Ovary (tissue), 9 donors: ENCODE measurements around the gene TMEM266. TPM values are rescaled to one million over a fixed set of nuclear protein-coding genes. Genes with fewer than 3 reads are reported as not detected.

Experiments used
- DNase-seq, 5 donors: peaks; one replicate each; pipeline ENCODE4 v3.0.0-alpha.2; 2019 to 2020
- H3K27ac ChIP-seq, 2 donors: fragments of 200-600 bp; one replicate each; pipeline versions ENCODE4 v1.5.1 to v1.8.0; 2019 to 2022
- H3K27me3 ChIP-seq: fragments of 200-600 bp; one replicate; pipeline ENCODE4 v1.8.0; 2022
- H3K36me3 ChIP-seq: fragments of 200-600 bp; sonication (generic); one replicate; pipeline ENCODE4 v1.5.1; 2019
- H3K4me1 ChIP-seq: one replicate; pipeline ENCODE4 v1.8.1; 2013; ENCODE audit warnings: mild to moderate bottlenecking, moderate library complexity; ENCODE audit not compliant: insufficient read depth
- H3K4me3 ChIP-seq: fragments of 200-600 bp; sonication (generic); one replicate; pipeline ENCODE4 v1.5.1; 2017
- H3K9me3 ChIP-seq, 2 donors: fragments of 200-600 bp in 1 of 2; sonication (generic) in 1 of 2; one replicate each; pipeline versions ENCODE4 v1.5.1 to v1.8.1; 2013 to 2019; ENCODE audit warnings: mild to moderate bottlenecking in 1 of 2, moderate library complexity in 1 of 2
- EP300 ChIP-seq: sonication (generic); formaldehyde crosslinking; IDR thresholded peaks from one replicate; pipeline ENCODE4 v1.6.1; 2017; ENCODE audit warnings: antibody characterized with exemption
- POLR2A ChIP-seq: fragments of 450-650 bp; IDR thresholded peaks from one replicate; pipeline ENCODE4 v1.6.1; 2017; ENCODE audit warnings: antibody characterized with exemption, mild to moderate bottlenecking, moderate library complexity
- WGBS, 3 donors: extraction: QIAGEN DNeasy Blood & Tissue Kit in 1 of 3; methylation state at CpG; one replicate each; pipeline versions ENCODE4 v1.1.5 to v1.1.7; 2013 to 2017; 5-methylcytosine and 5-hydroxymethylcytosine counted together
- intact Hi-C, 4 donors: fragments of 100-400 bp; cut with DNase I; formaldehyde crosslinking; loops; one replicate each; pipeline versions ENCODE4 v1.11.0 to v1.15.1; 2022 to 2023
- polyA plus RNA-seq, 2 donors: library from polyadenylated mRNA; stranded (reverse); fragments of 200-250 nt in 1 of 2; fragments of 350-450 nt in 1 of 2; fragmentation: Illumina TruSeq in 1 of 2; extraction: RNeasy Lipid Tissue Mini Kit (QIAGEN cat#74804) in 1 of 2; gene quantifications; one replicate each; pipeline ENCODE4 v1.2.3, GENCODE V29; 2013 to 2014
- total RNA-seq, 7 donors: library from RNA; depleted of rRNA in 2 of 7; stranded (reverse); fragments of >200 nt in 2 of 7; fragmentation: NEBNext Ultra II Directional in 3 of 7; extraction: Animal tissue kit (Norgen Biotek cat#: 25700) in 3 of 7; gene quantifications; one replicate each; pipeline versions ENCODE4 v1.1.0 to v1.2.4, GENCODE V29; 2016 to 2023
- TF ChIP-seq, protein P1 (sequence below), 3 donors: fragments of 450-650 bp in 2 of 3; fragments of 200-600 bp in 1 of 3; IDR thresholded peaks; one replicate each; pipeline versions ENCODE4 v1.5.1 to v1.8.0; 2016 to 2022; ENCODE audit warnings: antibody characterized with exemption in 3 of 3, mild to moderate bottlenecking in 1 of 3
- donor health status: DM: no; HTN: no; CAD: no; lungs with moderate emphysema.
- donor health status: DM: no; HTN: no; CAD: no.
- donor health status: Bipolar disorder and iron deficiency.
- donor health status: DM: yes; HTN: yes; CAD: no.
- donor health status: DM: no; HTN: no; CAD: no.
- donor health status: DM: yes; HTN: yes; CAD: no.

TMEM266 gene
- total and polyA plus RNA-seq, 9 donors, result 0.11 to 0.13 TPM; not detected in 7

GRCh38 chr15:76187163-76187562 is 127.4 kb downstream of the TMEM266 start:
- intact Hi-C loops, result no loop called here
- TF ChIP-seq, protein P1, sequence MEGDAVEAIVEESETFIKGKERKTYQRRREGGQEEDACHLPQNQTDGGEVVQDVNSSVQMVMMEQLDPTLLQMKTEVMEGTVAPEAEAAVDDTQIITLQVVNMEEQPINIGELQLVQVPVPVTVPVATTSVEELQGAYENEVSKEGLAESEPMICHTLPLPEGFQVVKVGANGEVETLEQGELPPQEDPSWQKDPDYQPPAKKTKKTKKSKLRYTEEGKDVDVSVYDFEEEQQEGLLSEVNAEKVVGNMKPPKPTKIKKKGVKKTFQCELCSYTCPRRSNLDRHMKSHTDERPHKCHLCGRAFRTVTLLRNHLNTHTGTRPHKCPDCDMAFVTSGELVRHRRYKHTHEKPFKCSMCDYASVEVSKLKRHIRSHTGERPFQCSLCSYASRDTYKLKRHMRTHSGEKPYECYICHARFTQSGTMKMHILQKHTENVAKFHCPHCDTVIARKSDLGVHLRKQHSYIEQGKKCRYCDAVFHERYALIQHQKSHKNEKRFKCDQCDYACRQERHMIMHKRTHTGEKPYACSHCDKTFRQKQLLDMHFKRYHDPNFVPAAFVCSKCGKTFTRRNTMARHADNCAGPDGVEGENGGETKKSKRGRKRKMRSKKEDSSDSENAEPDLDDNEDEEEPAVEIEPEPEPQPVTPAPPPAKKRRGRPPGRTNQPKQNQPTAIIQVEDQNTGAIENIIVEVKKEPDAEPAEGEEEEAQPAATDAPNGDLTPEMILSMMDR (IDR thresholded peaks at IDR 0.05), result no peak
- TF ChIP-seq POLR2A, result no peak
- TF ChIP-seq EP300, result no peak
- H3K36me3 ChIP-seq, result no peaks in the 10 kb centered on the region
- H3K9me3 ChIP-seq, result no peaks in the 10 kb centered on the region
- 56 to 65% (median 57%) methylated on average over 4 of the region's 4 CpGs for WGBS, 3 donors
- no peak for DNase-seq
- H3K4me3 ChIP-seq, result no peak overlapping the region
- H3K4me1 ChIP-seq, result peaks cover 3% of the 10 kb centered on the region
- no peak overlapping the region for H3K27ac ChIP-seq
- H3K27me3 ChIP-seq, result no peaks in the 10 kb centered on the region

GRCh38 chr15:76189106-76189505 is 129.3 kb downstream of the TMEM266 start:
- DNase-seq, result no peak
- Histone ChIP-seq H3K36me3 (no peaks in the 10 kb centered on the region), H3K4me1 (peaks cover 5% of the 10 kb centered on the region), H3K27ac (no peak overlapping the region), H3K4me3 (no peak overlapping the region), H3K9me3 (no peaks in the 10 kb centered on the region), H3K27me3 (no peaks in the 10 kb centered on the region)
- 64 to 84% (median 71%) methylated on average over 2 of the region's 2 CpGs for WGBS, 3 donors
- intact Hi-C loops, result no loop called here
- TF ChIP-seq EP300, result no peak
- TF ChIP-seq, protein P1 (IDR thresholded peaks at IDR 0.05), result no peak
- no peak for TF ChIP-seq POLR2A

DNA sequence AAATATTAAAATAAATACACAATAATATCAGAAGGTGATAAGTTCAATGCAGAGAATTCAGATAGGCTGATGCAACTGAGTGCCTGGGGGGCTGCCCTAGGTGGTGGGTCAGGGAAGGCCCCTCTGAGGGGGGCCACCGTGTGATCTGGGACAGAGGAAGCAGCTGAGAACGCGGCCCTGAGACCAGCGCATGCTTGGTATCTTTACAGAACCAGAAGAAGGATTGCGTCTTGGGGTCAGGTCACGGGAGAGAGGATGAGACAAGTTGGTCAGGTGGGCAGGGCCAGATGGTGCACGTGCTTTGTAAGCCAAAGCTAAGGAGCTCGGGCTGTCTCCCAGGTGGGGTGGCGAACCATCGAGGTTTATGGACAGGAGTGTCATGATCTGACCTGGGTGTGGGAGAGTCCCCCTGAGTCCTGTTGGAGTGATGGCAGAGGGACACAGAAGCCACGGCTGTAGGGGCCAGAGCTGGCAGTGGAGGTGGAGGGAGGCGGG is 130.3 kb downstream of the TMEM266 start:
- Histone ChIP-seq H3K4me1 (peaks cover 5% of the 10 kb centered on the region), H3K4me3 (no peak overlapping the region), H3K27ac (no peak overlapping the region), H3K27me3 (no peaks in the 10 kb centered on the region), H3K36me3 (no peaks in the 10 kb centered on the region), H3K9me3 (no peaks in the 10 kb centered on the region)
- TF ChIP-seq, protein P1 (IDR thresholded peaks at IDR 0.05), result no peak
- TF ChIP-seq EP300 (no peak), POLR2A (no peak)
- 36 to 53% (median 37%) methylated on average over 12 of the region's 12 CpGs for WGBS, 3 donors
- no peak for DNase-seq
- intact Hi-C loops, result loop anchor here in 1 of 4 donors (5.0 kb wide), 1 partner anchor 152 kb away; no protein-coding TSS in a partner anchor

- no peak for TF ChIP-seq POLR2A
- TF ChIP-seq, protein P1 (IDR thresholded peaks at IDR 0.05), result peak; percentile 50 to 72 (median 67)
- no peak overlapping the region for H3K27ac ChIP-seq
- H3K36me3 ChIP-seq, result no peaks in the 10 kb centered on the region
- DNase-seq, result peak; percentile 65 to 84 (median 74)
- H3K27me3 ChIP-seq, result no peaks in the 10 kb centered on the region
- peaks cover 5% of the 10 kb centered on the region for H3K4me1 ChIP-seq
- H3K9me3 ChIP-seq, result no peaks in the 10 kb centered on the region
- intact Hi-C loops, result loop anchor here in 1 of 4 donors (5.0 kb wide), 1 partner anchor 151 kb away; no protein-coding TSS in a partner anchor
- 16 to 18% (median 18%) methylated on average over 34 of the region's 34 CpGs for WGBS, 3 donors
- H3K4me3 ChIP-seq, result no peak overlapping the region
Observed at GRCh38 chr15:76190751-76191538, 131.2 kb downstream of the TMEM266 start.
